Lower lobe of right lung (tissue), 2 donors: ENCODE data around the gene CCND1. TPM values are rescaled to one million over a fixed set of nuclear protein-coding genes. Genes with fewer than 3 reads are reported as not detected.
A peak's percentile ranks its signal among the peaks of the same experiment; 100 is the strongest.

Source experiments
- ATAC-seq, 2 donors: fragments of 200-7000 bp; cut with Tn5 transposase; one replicate each; pipeline ENCODE4 v1.9.1; 2020 to 2022; ENCODE audit warnings: mild to moderate bottlenecking in 2 of 2, moderate library complexity in 2 of 2
- DNase-seq: peaks from one replicate; pipeline ENCODE4 v3.0.0-alpha.2; 2020
- H3K27ac ChIP-seq: fragments of 200-600 bp; one replicate; pipeline ENCODE4 v1.8.0; 2022
- H3K27me3 ChIP-seq: fragments of 200-600 bp; one replicate; pipeline ENCODE4 v1.8.0; 2022; ENCODE audit warnings: low read depth
- H3K36me3 ChIP-seq: fragments of 200-600 bp; one replicate; pipeline ENCODE4 v1.8.0; 2022; ENCODE audit warnings: mild to moderate bottlenecking
- H3K4me1 ChIP-seq: fragments of 200-600 bp; one replicate; pipeline ENCODE4 v1.8.0; 2022
- H3K4me3 ChIP-seq: fragments of 200-600 bp; one replicate; pipeline ENCODE4 v1.8.0; 2022; ENCODE audit warnings: mild to moderate bottlenecking
- H3K9me3 ChIP-seq: fragments of 200-600 bp; one replicate; pipeline ENCODE4 v1.8.0; 2022
- CTCF ChIP-seq: fragments of 200-600 bp; IDR thresholded peaks from one replicate; pipeline ENCODE4 v1.8.0; 2022; ENCODE audit warnings: antibody characterized with exemption, mild to moderate bottlenecking
- intact Hi-C: fragments of 100-400 bp; cut with DNase I; formaldehyde crosslinking; loops from one replicate; pipeline ENCODE4 v1.11.0; 2022
- total RNA-seq: library from RNA; stranded (reverse); fragmentation: NEBNext Ultra II Directional; extraction: Animal tissue kit (Norgen Biotek cat#: 25700); gene quantifications from one replicate; pipeline ENCODE4 v1.2.1, GENCODE V29; 2021
- donor health status: DM: no; HTN: yes; CAD: no; lungs with severe emphysema.

The CCND1 gene
- total RNA-seq, 1 donor from 2014 or later: 202 TPM

- peaks cover 23% of the 10 kb centered on the region for H3K4me1 ChIP-seq
- no peaks in the 10 kb centered on the region for H3K27me3 ChIP-seq
- H3K4me3 ChIP-seq: no peak overlapping the region
- H3K9me3 ChIP-seq: no peaks in the 10 kb centered on the region
- DNase-seq (no peak), ATAC-seq (no peak)
- H3K36me3 ChIP-seq: peaks cover 88% of the 10 kb centered on the region
- TF ChIP-seq CTCF: no peak
- intact Hi-C loops: loop anchor here (10.0 kb wide), 1 partner anchor 354 kb away; the partner anchor contains the start of gene MYEOV
- no peak overlapping the region for H3K27ac ChIP-seq
Observed at GRCh38 chr11:69648679-69649575, 8.0 kb downstream of the CCND1 start.

GRCh38 chr11:69649576-69649900 is 8.6 kb downstream of the CCND1 start:
- peaks cover 92% of the 10 kb centered on the region for H3K36me3 ChIP-seq
- peaks cover 17% of the 10 kb centered on the region for H3K4me1 ChIP-seq
- TF ChIP-seq CTCF: no peak
- H3K4me3 ChIP-seq: no peak overlapping the region
- no peak for ATAC-seq
- no peaks in the 10 kb centered on the region for H3K27me3 ChIP-seq
- no peak for DNase-seq
- no peaks in the 10 kb centered on the region for H3K9me3 ChIP-seq
- intact Hi-C loops: loop anchor here (10.0 kb wide), 1 partner anchor 355 kb away; the partner anchor contains the start of gene MYEOV
- H3K27ac ChIP-seq: no peak overlapping the region

- peak; percentile 10 to 22 for ATAC-seq
- H3K27ac ChIP-seq: no peak overlapping the region
- H3K4me1 ChIP-seq: peaks cover 10% of the 10 kb centered on the region
- no peaks in the 10 kb centered on the region for H3K9me3 ChIP-seq
- peak; percentile 56 for DNase-seq
- peaks cover 85% of the 10 kb centered on the region for H3K36me3 ChIP-seq
- no peaks in the 10 kb centered on the region for H3K27me3 ChIP-seq
- H3K4me3 ChIP-seq: no peak overlapping the region
- no peak for TF ChIP-seq CTCF
- intact Hi-C loops: loop anchor here (10.0 kb wide), 1 partner anchor 545 kb away; no protein-coding TSS in a partner anchor
Observed at GRCh38 chr11:69650081-69650831, 9.3 kb downstream of the CCND1 start.

- H3K4me1 ChIP-seq: peaks cover 8% of the 10 kb centered on the region
- no peaks in the 10 kb centered on the region for H3K27me3 ChIP-seq
- ATAC-seq: no peak
- peaks cover 79% of the 10 kb centered on the region for H3K36me3 ChIP-seq
- peak; percentile 40 for DNase-seq
- TF ChIP-seq CTCF: no peak
- no peak overlapping the region for H3K27ac ChIP-seq
- no peak overlapping the region for H3K4me3 ChIP-seq
- no peaks in the 10 kb centered on the region for H3K9me3 ChIP-seq
- intact Hi-C loops: loop anchor here (10.0 kb wide), 1 partner anchor 546 kb away; no protein-coding TSS in a partner anchor
Observed at GRCh38 chr11:69650832-69651344, 9.9 kb downstream of the CCND1 start.

- no peak overlapping the region for H3K27ac ChIP-seq
- ATAC-seq (no peak), DNase-seq (peak; percentile 28)
- intact Hi-C loops: loop anchor here (10.0 kb wide), 1 partner anchor 547 kb away; no protein-coding TSS in a partner anchor
- H3K4me3 ChIP-seq: no peak overlapping the region
- H3K27me3 ChIP-seq: no peaks in the 10 kb centered on the region
- H3K9me3 ChIP-seq: no peaks in the 10 kb centered on the region
- peaks cover 74% of the 10 kb centered on the region for H3K36me3 ChIP-seq
- no peak for TF ChIP-seq CTCF
- H3K4me1 ChIP-seq: peaks cover 8% of the 10 kb centered on the region
Observed at GRCh38 chr11:69651834-69652620, 11.1 kb downstream of the CCND1 start.
